Measurements from ENCODE around the gene ETV4. TPM values are rescaled to one million over a fixed set of nuclear protein-coding genes. Genes with fewer than 3 reads are reported as not detected.

The ETV4 gene
- total and polyA plus RNA-seq, 2 of the 13 experiments (the other 11 are each of a cell fraction or from before 2014, with no cell fraction given): 128 to 330 TPM

- no peak for TF ChIP-seq ZNF296 (CRISPR knock-in tag; conservative IDR thresholded peaks at IDR 0.05)
- TF ChIP-seq ZNF543 (CRISPR knock-in tag; IDR thresholded peaks at IDR 0.05): no peak
- no peak for TF ChIP-seq ZNF572 (CRISPR knock-in tag; IDR thresholded peaks at IDR 0.05)
- no peak for TF ChIP-seq ETV5 (CRISPR knock-in tag; IDR thresholded peaks at IDR 0.05; ENCODE audit: borderline replicate concordance)
- TF ChIP-seq STAT6 (CRISPR knock-in tag; IDR thresholded peaks at IDR 0.05; ENCODE audit: borderline replicate concordance): no peak
- no peak; the same call in 1 of the 2 replicates for TF ChIP-seq ZFY (CRISPR knock-in tag; IDR thresholded peaks at IDR 0.05)
- no peak for TF ChIP-seq ZNF883 (CRISPR knock-in tag; IDR thresholded peaks at IDR 0.05; ENCODE audit: not compliant biosample characterization)
- TF ChIP-seq ELK4 (CRISPR knock-in tag; IDR thresholded peaks at IDR 0.05; ENCODE audit: borderline replicate concordance): no peak
- TF ChIP-seq SALL2 (CRISPR knock-in tag; IDR thresholded peaks at IDR 0.05): no peak
- TF ChIP-seq ZEB1 (IDR thresholded peaks at IDR 0.05; ENCODE audit: insufficient replicate concordance, low read depth): peak; percentile 38
- no peak for TF ChIP-seq FOSL1 (CRISPR knock-in tag; IDR thresholded peaks at IDR 0.05; ENCODE audit: borderline replicate concordance)
- no peak for TF ChIP-seq JUN (CRISPR knock-in tag; IDR thresholded peaks at IDR 0.05)
- no peak for TF ChIP-seq ARNT (IDR thresholded peaks at IDR 0.05)
- TF ChIP-seq PRDM15 (CRISPR knock-in tag; IDR thresholded peaks at IDR 0.05): no peak
- TF ChIP-seq SAFB2 (CRISPR knock-in tag; IDR thresholded peaks at IDR 0.05; ENCODE audit: borderline replicate concordance, low read depth): no peak
- TF ChIP-seq FOXA3 (CRISPR knock-in tag; IDR thresholded peaks at IDR 0.05): no peak
- no peak for TF ChIP-seq MAFK (conservative IDR thresholded peaks at IDR 0.05 in 1 of 2, IDR thresholded peaks at IDR 0.05 in 1 of 2; ENCODE audit: low read length in 2 of 2)
- TF ChIP-seq NCOR1 (IDR thresholded peaks at IDR 0.05; ENCODE audit: borderline replicate concordance, low read length): no peak
- no peak for TF ChIP-seq ATF5 (CRISPR knock-in tag; IDR thresholded peaks at IDR 0.05; ENCODE audit: low read depth)
- no peak for TF ChIP-seq ZNF547 (CRISPR knock-in tag; IDR thresholded peaks at IDR 0.05)
- no peak for TF ChIP-seq SOX6 (IDR thresholded peaks at IDR 0.05)
- 0 out of 2 replicates have a peak, but pooled peaks have one; percentile 15 for TF ChIP-seq SOX6 (CRISPR knock-in tag; IDR thresholded peaks at IDR 0.05)
Measured at GRCh38 chr17:43562679-43563599, 16.8 kb upstream of the ETV4 start (continued).
